HepG2 (cell line): Measurements from ENCODE around the gene NOS1AP. TPM values are rescaled to one million over a fixed set of nuclear protein-coding genes. Genes with fewer than 3 reads are reported as not detected.

Experiments used
- FIP1L1 ChIP-seq: fragments of 200-400 bp; formaldehyde crosslinking; IDR thresholded peaks from 2 replicates; pipeline ENCODE4 v1.6.1; 2018; ENCODE audit warnings: low read depth, mild to moderate bottlenecking, low read length, moderate library complexity, borderline replicate concordance; ENCODE audit not compliant: insufficient read depth
- FUBP1 ChIP-seq: sonication (generic); formaldehyde crosslinking; IDR thresholded peaks from 2 replicates; pipeline ENCODE4 v1.5.1; 2020; ENCODE audit warnings: missing genetic modification reagents, mild to moderate bottlenecking, borderline replicate concordance
- GATAD2A ChIP-seq: IDR thresholded peaks from 2 replicates; pipeline ENCODE4 v1.6.1; 2016
- MXD1 ChIP-seq: sonication (generic); formaldehyde crosslinking; IDR thresholded peaks from 2 replicates; pipeline ENCODE4 v1.4.0; 2020; ENCODE audit warnings: mild to moderate bottlenecking, missing genetic modification reagents
- PATZ1 ChIP-seq: sonication (generic); formaldehyde crosslinking; IDR thresholded peaks from 2 replicates; pipeline ENCODE4 v1.4.0; 2020; ENCODE audit warnings: missing genetic modification reagents
- PBX2 ChIP-seq: IDR thresholded peaks from 2 replicates; pipeline ENCODE4 v1.6.1; 2016; ENCODE audit warnings: control low read depth
- PLRG1 ChIP-seq: fragments of 450-650 bp; conservative IDR thresholded peaks from 2 replicates; pipeline ENCODE4 v1.6.1; 2016
- SNAI1 ChIP-seq: sonication (generic); formaldehyde crosslinking; IDR thresholded peaks from 2 replicates; pipeline ENCODE4 v1.5.0; 2020; ENCODE audit warnings: mild to moderate bottlenecking, missing genetic modification reagents, borderline replicate concordance
- TRAFD1 ChIP-seq: sonication (generic); formaldehyde crosslinking; IDR thresholded peaks from 2 replicates; pipeline ENCODE4 v1.5.1; 2020; ENCODE audit warnings: missing genetic modification reagents, mild to moderate bottlenecking, borderline replicate concordance
- ZBTB20 ChIP-seq: sonication (generic); formaldehyde crosslinking; IDR thresholded peaks from 2 replicates; pipeline ENCODE4 v1.8.1; 2023; ENCODE audit warnings: missing genetic modification reagents, low read depth, mild to moderate bottlenecking, borderline replicate concordance
- ZNF142 ChIP-seq: sonication (generic); formaldehyde crosslinking; IDR thresholded peaks from 2 replicates; pipeline ENCODE4 v1.4.0; 2020; ENCODE audit warnings: missing genetic modification reagents
- ZNF281 ChIP-seq: sonication (generic); formaldehyde crosslinking; IDR thresholded peaks from 2 replicates; pipeline ENCODE4 v1.4.0; 2020; ENCODE audit warnings: missing genetic modification reagents, borderline replicate concordance
- polyA plus RNA-seq, 8 experiments: library from polyadenylated mRNA; depleted of rRNA in 3 of 8; stranded (reverse) in 7 of 8; unstranded in 1 of 8; fragments of >200 nt; fragmentation: Illumina TruSeq in 4 of 8; extraction: Trizol in 4 of 8; gene quantifications; 2 replicates each; pipeline versions ENCODE4 v1.2.1 to v1.2.3, GENCODE V29; 2011 to 2016; ENCODE audit warnings: low read depth in 4 of 8, missing spikeins in 1 of 8, mixed read lengths in 1 of 8; ENCODE audit not compliant: insufficient read depth in 1 of 8
- total RNA-seq, 5 experiments: library from RNA; depleted of rRNA; stranded (reverse); fragments of >200 nt; fragmentation: Illumina TruSeq; extraction: Trizol; gene quantifications; 2 replicates each; pipeline ENCODE4 v1.2.3, GENCODE V29; 2016; ENCODE audit warnings: low read depth in 1 of 5

NOS1AP gene
- total and polyA plus RNA-seq, 2 of the 13 experiments (the other 11 are each of a cell fraction or from before 2014, with no cell fraction given), result 2.0 to 3.3 TPM

GRCh38 chr1:162136760-162137159 is 67.3 kb downstream of the NOS1AP start (continued):
- 0 out of 2 replicates have a peak, but pooled peaks have one; percentile 6 for TF ChIP-seq PATZ1 (CRISPR knock-in tag)
- no peak for TF ChIP-seq FUBP1 (CRISPR knock-in tag)
- TF ChIP-seq GATAD2A (CRISPR knock-in tag), result peak; percentile 42; the same call in 1 of the 2 replicates
- TF ChIP-seq SNAI1 (CRISPR knock-in tag), result no peak
- no peak for TF ChIP-seq FIP1L1
- TF ChIP-seq ZNF142 (CRISPR knock-in tag), result peak; percentile 84
- TF ChIP-seq PLRG1, result no peak
- TF ChIP-seq TRAFD1 (CRISPR knock-in tag), result no peak
- TF ChIP-seq MXD1, result no peak
- TF ChIP-seq ZBTB20 (CRISPR knock-in tag), result no peak
- TF ChIP-seq ZNF281 (CRISPR knock-in tag), result no peak
- TF ChIP-seq PBX2 (CRISPR knock-in tag), result no peak
